ENCODE results near the gene CEP112.

DNA sequence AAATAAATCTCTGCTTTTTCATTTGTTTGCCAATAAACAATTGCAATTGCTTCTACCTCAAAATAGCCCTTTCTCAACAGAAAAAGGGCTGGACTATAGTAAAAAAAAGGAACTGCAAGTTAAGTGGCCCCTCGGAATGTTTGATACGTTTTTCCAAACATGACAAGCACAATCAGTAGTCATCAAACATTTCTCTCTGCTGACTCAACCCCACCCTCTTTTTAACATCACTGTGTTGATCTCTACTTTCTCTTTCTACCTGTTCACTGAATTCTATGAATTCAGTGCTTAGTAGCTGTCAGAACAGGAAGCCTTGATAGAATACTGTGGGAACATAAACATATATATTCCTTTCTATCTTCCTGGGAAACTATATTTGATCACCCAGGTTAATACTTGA is 514.0 kb downstream of the CEP112 start:
- TF ChIP-seq, protein P1, sequence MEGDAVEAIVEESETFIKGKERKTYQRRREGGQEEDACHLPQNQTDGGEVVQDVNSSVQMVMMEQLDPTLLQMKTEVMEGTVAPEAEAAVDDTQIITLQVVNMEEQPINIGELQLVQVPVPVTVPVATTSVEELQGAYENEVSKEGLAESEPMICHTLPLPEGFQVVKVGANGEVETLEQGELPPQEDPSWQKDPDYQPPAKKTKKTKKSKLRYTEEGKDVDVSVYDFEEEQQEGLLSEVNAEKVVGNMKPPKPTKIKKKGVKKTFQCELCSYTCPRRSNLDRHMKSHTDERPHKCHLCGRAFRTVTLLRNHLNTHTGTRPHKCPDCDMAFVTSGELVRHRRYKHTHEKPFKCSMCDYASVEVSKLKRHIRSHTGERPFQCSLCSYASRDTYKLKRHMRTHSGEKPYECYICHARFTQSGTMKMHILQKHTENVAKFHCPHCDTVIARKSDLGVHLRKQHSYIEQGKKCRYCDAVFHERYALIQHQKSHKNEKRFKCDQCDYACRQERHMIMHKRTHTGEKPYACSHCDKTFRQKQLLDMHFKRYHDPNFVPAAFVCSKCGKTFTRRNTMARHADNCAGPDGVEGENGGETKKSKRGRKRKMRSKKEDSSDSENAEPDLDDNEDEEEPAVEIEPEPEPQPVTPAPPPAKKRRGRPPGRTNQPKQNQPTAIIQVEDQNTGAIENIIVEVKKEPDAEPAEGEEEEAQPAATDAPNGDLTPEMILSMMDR (IDR thresholded peaks at IDR 0.05): no peak
- no peak for TF ChIP-seq POLR2A (IDR thresholded peaks at IDR 0.05)
